CD4-positive, alpha-beta T cell treated with Interleukin-10 for 1 hour (primary cell): Measurements from ENCODE around the gene NRAS.

ENCODE experiments used
- DNase-seq: peaks from one replicate; pipeline ENCODE4 v3.0.0-alpha.2; 2020

Gene NRAS

DNA sequence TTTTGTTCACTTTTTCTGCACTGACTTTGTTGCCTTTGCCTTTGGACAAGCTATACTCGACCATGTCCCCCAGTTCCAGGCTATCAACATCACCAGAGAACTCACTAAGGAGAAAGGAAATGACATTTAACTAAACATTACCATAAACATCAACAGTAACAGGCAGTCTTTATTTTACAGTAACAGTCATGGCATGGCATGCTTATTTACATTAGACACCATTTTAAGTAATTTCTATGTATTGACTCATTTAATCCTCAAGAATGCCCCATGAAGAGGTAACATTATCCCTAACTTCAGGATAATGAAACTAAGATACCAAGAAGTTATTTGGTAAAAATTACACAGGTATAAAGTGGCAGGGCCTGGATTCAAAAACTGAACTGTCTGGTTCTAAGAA lies 8.7 kb upstream of the NRAS start:
- DNase-seq, result no peak

DNA sequence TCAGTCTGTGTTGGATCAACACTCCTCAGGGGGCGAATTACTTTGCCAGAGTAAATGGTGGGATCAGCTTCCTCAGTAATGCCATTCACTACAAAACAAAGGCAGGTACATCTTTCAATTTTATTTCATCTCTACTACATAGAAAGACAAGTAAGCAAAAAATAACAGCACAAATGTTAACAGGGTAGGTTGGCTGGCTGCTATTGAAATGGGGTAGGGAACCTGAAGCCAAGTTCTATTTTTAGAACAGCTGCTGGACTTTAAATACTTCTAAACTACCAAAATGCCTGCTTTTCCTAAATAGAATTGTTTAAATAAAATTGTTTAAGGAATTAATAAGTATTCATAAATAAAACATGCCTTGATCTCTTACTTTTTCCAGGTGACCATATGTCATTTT lies 7.3 kb upstream of the NRAS start:
- DNase-seq, result no peak

GRCh38 chr1:114723457-114723856 lies 6.9 kb upstream of the NRAS start:
- no peak for DNase-seq

DNA sequence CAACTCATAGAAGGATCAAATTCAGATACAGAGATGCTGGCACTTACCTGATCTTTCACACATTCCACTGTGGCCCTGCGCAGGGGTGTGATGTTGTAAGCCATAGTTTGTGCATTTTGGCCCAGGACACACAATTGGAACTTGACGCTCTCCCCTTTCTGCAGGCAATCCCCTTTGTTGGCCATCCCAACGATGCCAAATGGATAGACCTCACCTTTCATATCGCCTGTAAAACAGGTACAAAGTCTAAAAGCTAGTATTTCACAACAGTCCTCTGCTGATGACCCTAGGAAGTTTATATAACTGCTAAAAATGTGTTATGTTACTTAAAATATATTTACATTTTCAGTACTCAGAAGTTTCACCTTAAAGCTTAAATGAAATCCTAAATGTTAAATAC lies 3.9 kb upstream of the NRAS start:
- DNase-seq, result no peak

DNA sequence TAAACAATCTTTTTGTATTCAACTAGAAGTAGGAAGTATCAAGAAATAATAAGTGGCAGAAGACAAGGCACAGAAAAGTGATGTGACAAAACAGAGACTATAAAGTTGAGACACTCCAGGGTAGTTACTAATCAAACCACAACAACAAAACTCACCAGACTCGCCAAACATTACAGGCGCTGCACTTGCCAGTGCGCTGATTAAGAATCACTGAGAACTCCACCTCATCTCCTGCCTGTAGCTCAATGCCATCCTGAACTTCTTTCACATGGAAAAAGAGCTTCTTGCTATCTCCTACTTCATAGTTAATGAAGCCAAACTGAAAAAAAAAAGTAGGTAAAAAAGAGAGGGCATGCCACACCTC lies 2.8 kb upstream of the NRAS start:
- DNase-seq, result no peak

DNA sequence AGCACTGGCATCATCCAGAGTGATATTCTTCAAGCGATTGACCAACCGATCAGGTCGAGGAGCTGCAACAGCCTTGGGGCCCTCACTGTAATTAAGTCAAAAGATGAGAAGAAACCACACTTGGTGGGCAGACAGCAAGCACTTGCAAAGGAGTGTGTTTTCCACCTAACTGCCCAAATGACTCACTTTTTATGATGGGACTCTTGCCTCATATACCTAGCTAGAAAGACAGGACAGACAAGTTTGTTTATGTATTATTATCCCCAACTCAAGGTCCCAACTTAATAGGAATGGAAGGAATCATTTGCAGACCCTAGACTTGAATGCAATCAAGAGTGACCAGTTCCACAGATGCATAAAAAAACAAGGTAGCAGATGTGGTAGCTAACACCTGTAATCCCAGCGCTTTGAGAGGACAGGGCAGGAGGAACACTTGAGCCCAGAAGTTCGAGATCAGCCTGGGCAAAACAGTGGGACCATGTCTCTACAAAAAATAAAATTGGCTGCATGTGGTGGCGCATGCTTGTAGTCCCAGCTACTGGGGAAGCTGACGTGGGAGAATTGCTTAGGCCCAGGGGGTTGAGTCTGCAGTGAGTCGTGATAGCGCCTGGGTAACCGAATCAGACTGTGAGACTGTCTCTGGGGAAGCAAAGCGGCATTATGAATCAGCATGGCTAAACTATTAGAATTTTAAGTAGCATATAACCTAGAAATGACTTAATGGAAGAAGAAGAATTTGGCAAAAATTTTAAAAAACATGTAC lies 2.3 kb upstream of the NRAS start:
- DNase-seq, result no peak

DNA sequence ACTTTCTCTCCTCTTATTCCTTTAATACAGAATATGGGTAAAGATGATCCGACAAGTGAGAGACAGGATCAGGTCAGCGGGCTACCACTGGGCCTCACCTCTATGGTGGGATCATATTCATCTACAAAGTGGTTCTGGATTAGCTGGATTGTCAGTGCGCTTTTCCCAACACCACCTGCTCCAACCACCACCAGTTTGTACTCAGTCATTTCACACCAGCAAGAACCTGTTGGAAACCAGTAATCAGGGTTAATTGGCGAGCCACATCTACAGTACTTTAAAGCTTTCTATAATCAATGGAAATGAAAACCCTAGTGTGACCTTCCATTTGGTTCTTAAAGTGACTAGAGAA lies 643 bp downstream of the NRAS start:
- no peak for DNase-seq

DNA sequence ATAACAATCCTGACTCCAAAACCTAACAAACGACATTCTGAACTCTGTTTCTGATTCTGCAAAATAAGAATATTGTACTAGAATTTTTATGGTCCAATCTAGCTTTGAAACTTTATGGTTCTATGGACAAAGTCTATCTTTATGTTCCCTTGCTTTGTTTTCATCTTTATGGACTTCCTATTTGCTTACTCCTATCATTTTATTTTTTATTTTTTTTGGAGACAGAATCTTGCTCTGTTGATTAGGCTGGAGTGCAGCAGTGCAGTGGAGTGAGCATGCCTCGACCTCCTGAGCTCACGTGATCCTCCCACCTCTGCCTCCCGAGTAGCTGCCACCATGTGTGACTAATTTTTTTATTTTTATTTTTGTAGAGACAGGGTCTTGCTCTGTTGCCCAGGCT lies 3.6 kb downstream of the NRAS start:
- no peak for DNase-seq

DNA sequence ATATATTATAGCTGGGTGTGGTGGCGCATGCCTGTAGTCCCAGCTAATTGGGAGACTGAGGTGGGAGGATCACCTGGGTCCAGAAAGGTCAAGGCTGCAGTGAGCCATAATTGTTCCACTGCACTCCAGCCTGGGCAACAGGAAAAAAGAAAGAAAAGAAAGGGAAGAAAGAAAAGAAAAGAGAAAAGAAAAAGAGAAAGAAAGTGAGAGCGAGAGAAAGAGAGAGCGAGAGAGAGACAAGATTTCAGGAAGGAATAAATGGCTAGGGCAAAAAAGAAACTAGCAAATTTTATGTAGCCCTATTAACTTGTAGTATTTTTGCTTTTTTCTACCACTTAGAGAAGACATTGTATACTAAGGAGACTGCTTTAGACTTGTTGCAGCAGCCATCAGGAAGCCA lies 6.2 kb downstream of the NRAS start:
- DNase-seq, result no peak

DNA sequence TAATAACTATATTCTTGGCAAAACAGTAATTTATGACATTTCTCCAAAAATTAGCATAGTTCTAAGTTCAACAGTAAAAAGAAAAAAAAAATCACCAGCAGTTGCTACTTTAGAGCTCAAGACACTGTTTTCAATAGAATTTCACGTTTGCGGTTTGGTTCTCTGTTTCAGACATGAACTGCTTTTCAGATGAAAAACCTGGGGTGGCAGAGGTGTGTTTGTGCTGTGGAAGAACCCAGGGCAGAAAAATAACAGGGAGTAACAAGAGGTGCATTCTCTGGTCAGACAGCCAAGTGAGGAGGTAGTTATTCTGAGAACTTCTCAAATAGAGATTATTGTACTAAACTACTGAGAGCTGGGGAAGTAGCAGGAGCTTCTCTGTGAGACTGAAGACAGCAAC lies 9.0 kb downstream of the NRAS start:
- no peak for DNase-seq

DNA sequence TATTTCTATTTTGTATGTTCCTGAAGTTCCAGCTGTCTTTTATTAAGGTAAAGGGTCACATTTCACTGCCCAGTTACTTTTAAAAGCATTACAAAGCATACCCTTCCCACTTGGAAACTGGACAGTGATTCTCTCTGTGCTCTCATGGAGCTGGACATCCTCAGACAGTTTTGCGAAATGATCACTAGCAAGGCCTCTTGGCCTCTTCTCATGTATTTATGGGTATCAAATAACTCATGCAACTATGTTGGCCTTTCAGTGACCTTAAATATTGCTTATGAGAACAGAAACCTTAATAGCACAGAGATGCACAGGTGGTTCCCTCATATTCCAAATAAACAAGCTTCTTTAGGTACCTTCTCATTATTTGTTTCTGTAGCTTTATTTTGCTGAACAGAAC lies 13.3 kb downstream of the NRAS start:
- DNase-seq, result no peak

- no peak for DNase-seq
Measured at GRCh38 chr1:114702737-114703136, 13.8 kb downstream of the NRAS start.

GRCh38 chr1:114701931-114702330 lies 14.6 kb downstream of the NRAS start:
- DNase-seq, result no peak

DNA sequence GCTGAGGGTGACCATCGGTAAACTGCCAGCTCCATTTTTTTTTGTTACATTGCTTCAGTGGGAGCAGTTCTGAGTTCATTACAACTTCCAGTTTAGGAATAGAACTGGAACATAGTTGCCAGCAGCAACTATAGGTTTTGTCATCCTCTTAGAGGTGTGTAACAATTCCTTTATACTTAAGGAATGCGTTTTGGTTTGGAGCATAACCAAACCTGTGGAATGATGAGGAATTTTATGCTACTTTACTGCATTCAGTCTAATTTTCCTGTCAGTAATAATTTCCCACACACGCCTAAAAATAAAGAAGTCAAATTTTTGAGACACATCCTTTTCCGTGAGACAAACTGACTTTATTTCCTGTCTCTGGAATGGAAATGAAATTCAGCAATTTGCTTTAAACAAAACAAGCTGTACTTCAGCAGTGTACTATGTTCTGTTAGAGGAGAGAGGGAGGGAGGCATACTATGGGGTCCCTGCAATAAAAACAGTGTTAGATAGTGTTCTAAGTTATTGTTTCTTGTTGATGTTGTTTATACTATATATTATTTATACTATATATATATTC lies 16.5 kb downstream of the NRAS start:
- DNase-seq, result no peak

GRCh38 chr1:114696810-114697209 lies 19.8 kb downstream of the NRAS start:
- DNase-seq, result no peak

- DNase-seq, result no peak
Measured at GRCh38 chr1:114695430-114696058, 21.0 kb downstream of the NRAS start, which contains the start of gene AMPD1. Gene AMPD1, minus strand, starts transcription at chr1:114695546. Its CDS starts 75 bp downstream, at chr1:114695471.

GRCh38 chr1:114694540-114695310 lies 21.8 kb downstream of the NRAS start:
- no peak for DNase-seq

DNA sequence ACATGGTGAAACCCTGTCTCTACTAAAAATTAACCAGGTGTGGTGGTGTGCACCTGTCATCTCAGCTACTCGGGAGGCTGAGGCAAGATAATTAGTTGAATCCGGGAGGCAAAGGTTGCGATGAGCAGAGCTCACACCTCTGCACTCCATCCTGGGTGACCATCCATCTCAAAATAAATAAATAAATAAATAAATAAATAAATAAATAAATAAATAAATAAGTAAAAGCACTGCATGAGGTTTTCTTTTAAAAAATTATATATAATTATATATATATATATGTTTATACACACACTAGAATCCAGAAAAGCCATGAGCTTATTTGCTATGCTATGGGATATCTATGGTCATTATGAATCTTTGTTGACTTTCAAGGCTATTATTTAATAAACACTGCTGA lies 23.6 kb downstream of the NRAS start:
- DNase-seq, result no peak

- no peak for DNase-seq
Measured at GRCh38 chr1:114691061-114691460, 25.5 kb downstream of the NRAS start.

DNA sequence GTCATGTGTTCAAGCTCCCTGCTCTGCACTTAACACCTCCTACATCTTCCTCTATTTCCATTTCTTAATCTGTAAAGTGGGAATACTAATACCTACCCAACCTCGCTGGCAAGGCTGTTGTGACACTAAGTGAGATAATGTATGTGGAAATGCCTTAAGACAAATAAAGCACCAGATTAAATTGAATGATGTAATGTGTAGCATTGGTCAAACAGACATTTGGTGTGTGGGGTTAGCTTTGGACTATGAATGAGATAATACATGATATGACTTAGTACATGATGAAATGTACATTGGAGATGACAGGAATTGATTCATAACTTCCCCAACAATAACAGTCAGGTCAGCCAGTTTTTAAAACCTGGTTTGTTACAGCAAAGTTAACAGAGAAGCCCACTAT lies 26.4 kb downstream of the NRAS start:
- DNase-seq, result no peak

GRCh38 chr1:114688526-114688925 lies 28.0 kb downstream of the NRAS start:
- DNase-seq, result no peak

- DNase-seq, result no peak
Measured at GRCh38 chr1:114685851-114686250, 30.7 kb downstream of the NRAS start.

GRCh38 chr1:114677691-114678090 lies 38.9 kb downstream of the NRAS start:
- DNase-seq, result no peak

DNA sequence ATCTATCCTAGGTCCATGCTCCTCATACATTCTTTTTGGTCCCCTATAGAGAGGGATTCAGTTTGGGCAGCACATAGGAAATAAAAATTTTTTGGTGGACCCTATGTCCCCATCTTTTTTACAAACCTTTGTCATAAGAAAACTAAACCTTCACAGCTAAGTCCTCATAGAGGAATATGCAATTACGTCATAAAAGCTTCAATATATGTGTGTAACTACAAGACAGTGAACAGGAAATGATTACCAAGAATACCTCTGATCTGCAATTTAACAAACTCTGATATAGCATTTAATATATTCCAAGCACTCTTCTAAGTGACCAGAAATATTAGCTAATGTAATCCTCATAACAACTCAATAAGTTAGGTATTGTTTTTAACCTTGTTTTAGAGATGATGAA lies 40.5 kb downstream of the NRAS start:
- no peak for DNase-seq
